HUES64 (cell line): ENCODE measurements around the gene KCND3.

ENCODE experiments used
- H3K27ac ChIP-seq: 2 replicates; pipeline ENCODE4 v1.7.0; 2013; ENCODE audit warnings: low read depth, low read length, inconsistent platforms
- H3K27me3 ChIP-seq: 2 replicates; pipeline ENCODE4 v1.6.1; 2013; ENCODE audit warnings: mild to moderate bottlenecking, low read length; ENCODE audit not compliant: insufficient read depth
- H3K36me3 ChIP-seq: 2 replicates; pipeline ENCODE4 v1.6.1; 2013; ENCODE audit warnings: mild to moderate bottlenecking, low read length; ENCODE audit not compliant: insufficient read depth
- H3K4me1 ChIP-seq: 2 replicates; pipeline ENCODE4 v1.6.1; 2013; ENCODE audit warnings: mild to moderate bottlenecking, low read length, moderate library complexity; ENCODE audit not compliant: insufficient read depth
- H3K4me3 ChIP-seq: 2 replicates; pipeline ENCODE4 v1.5.1; 2013; ENCODE audit warnings: mild to moderate bottlenecking, low read length, moderate library complexity
- H3K9ac ChIP-seq: 2 replicates; pipeline ENCODE4 v1.6.1; 2013; ENCODE audit warnings: mild to moderate bottlenecking, low read depth, low read length
- H3K9me3 ChIP-seq: 2 replicates; pipeline ENCODE4 v1.6.1; 2013; ENCODE audit warnings: low read depth, low read length; ENCODE audit not compliant: insufficient read depth
- WGBS: fragments of 150-250, 120-280 bp; methylation state at CpG from one replicate; pipeline ENCODE4 v1.1.7; 2013; ENCODE audit warnings: missing lambda C conversion rate; 5-methylcytosine and 5-hydroxymethylcytosine counted together

The KCND3 gene

GRCh38 chr1:111791776-111792175 lies 197.7 kb downstream of the KCND3 start:
- Histone ChIP-seq H3K27ac (no peak overlapping the region), H3K4me3 (no peak overlapping the region), H3K36me3 (no peaks in the 10 kb centered on the region), H3K9ac (no peak overlapping the region), H3K27me3 (no peaks in the 10 kb centered on the region), H3K9me3 (no peaks in the 10 kb centered on the region), H3K4me1 (no peaks in the 10 kb centered on the region)
- whole genome bisulfite sequencing, result 91% methylated on average over 5 of the region's 6 CpGs

GRCh38 chr1:111789666-111790316 lies 199.7 kb downstream of the KCND3 start:
- 89% methylated on average over 1 of the region's 2 CpGs for WGBS
- H3K9ac ChIP-seq, result no peak overlapping the region
- no peaks in the 10 kb centered on the region for H3K9me3 ChIP-seq
- no peaks in the 10 kb centered on the region for H3K27me3 ChIP-seq
- H3K36me3 ChIP-seq, result no peaks in the 10 kb centered on the region
- H3K27ac ChIP-seq, result no peak overlapping the region
- H3K4me3 ChIP-seq, result no peak overlapping the region
- no peaks in the 10 kb centered on the region for H3K4me1 ChIP-seq

DNA sequence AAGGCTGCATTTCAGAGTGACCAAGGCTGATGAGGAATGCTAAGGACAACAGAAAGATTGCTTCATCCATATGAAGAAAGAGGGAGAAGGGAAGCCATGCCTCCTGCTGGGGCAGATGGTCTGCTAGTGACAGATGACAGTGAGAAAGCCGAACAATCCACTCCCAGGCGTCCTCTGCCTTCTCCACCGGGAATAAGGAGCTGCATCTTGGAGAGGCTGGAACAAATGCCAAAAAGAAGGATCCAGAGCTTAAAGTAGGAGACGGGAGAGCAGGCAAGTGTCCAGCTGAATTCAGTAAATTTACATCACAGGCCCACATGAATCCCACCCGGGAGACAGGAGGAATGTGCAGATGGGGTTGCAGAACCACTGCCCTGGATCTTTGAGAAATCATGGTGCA lies 200.3 kb downstream of the KCND3 start:
- H3K27me3 ChIP-seq, result no peaks in the 10 kb centered on the region
- no peak overlapping the region for H3K4me3 ChIP-seq
- no peaks in the 10 kb centered on the region for H3K9me3 ChIP-seq
- no peak overlapping the region for H3K27ac ChIP-seq
- 83% methylated on average over 5 of the region's 5 CpGs for whole genome bisulfite sequencing
- no peak overlapping the region for H3K9ac ChIP-seq
- H3K36me3 ChIP-seq, result no peaks in the 10 kb centered on the region
- no peaks in the 10 kb centered on the region for H3K4me1 ChIP-seq

GRCh38 chr1:111786669-111787207 lies 202.7 kb downstream of the KCND3 start:
- H3K27me3 ChIP-seq, result no peaks in the 10 kb centered on the region
- no peak overlapping the region for H3K9ac ChIP-seq
- H3K27ac ChIP-seq, result no peak overlapping the region
- H3K4me1 ChIP-seq, result no peaks in the 10 kb centered on the region
- no peaks in the 10 kb centered on the region for H3K9me3 ChIP-seq
- no peaks in the 10 kb centered on the region for H3K36me3 ChIP-seq
- 90% methylated on average over 9 of the region's 9 CpGs for WGBS
- no peak overlapping the region for H3K4me3 ChIP-seq

- WGBS, result 88% methylated on average over 2 of the region's 4 CpGs
- no peaks in the 10 kb centered on the region for H3K36me3 ChIP-seq
- no peak overlapping the region for H3K27ac ChIP-seq
- H3K4me3 ChIP-seq, result no peak overlapping the region
- H3K9ac ChIP-seq, result no peak overlapping the region
- H3K4me1 ChIP-seq, result no peaks in the 10 kb centered on the region
- H3K9me3 ChIP-seq, result no peaks in the 10 kb centered on the region
- no peaks in the 10 kb centered on the region for H3K27me3 ChIP-seq
Measured at GRCh38 chr1:111784273-111784901, 205.1 kb downstream of the KCND3 start.

DNA sequence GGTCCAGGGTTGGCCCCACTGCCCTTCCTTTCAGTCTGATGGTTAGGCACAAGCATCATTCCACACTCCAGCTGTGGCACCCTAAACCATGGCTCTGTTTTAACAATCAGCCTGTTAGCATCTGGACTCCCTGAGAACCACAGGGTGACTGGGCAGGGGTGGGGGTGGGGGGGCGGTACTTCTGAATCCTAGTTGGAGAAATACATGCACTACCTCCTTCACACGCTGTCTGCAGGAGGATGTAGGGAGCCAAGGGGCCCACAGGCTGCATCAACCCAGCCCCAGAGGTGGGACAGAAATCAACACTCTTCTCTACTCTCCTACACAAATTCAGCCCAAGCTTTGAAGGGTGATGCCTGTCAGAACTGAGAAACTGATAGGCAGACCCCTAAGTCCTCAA lies 209.9 kb downstream of the KCND3 start:
- WGBS, result no CpG with 5 or more reads among the region's 2 CpGs

GRCh38 chr1:111778541-111779051 lies 210.9 kb downstream of the KCND3 start:
- Histone ChIP-seq H3K4me1 (0 out of 2 replicates have a peak, but pooled peaks cover 4% of the 10 kb centered on the region), H3K4me3 (no peak overlapping the region), H3K27ac (no peak overlapping the region; the same call in 1 of the 2 replicates), H3K27me3 (no peaks in the 10 kb centered on the region), H3K36me3 (no peaks in the 10 kb centered on the region), H3K9me3 (no peaks in the 10 kb centered on the region), H3K9ac (no peak overlapping the region)
- WGBS, result 79% methylated on average over 2 of the region's 2 CpGs

More for the DNA sequence above, 209.9 kb downstream of the KCND3 start:
- Histone ChIP-seq H3K9me3 (no peaks in the 10 kb centered on the region), H3K9ac (no peak overlapping the region), H3K36me3 (no peaks in the 10 kb centered on the region), H3K4me3 (no peak overlapping the region), H3K27me3 (no peaks in the 10 kb centered on the region), H3K27ac (no peak overlapping the region), H3K4me1 (0 out of 2 replicates have a peak, but pooled peaks cover 4% of the 10 kb centered on the region)

DNA sequence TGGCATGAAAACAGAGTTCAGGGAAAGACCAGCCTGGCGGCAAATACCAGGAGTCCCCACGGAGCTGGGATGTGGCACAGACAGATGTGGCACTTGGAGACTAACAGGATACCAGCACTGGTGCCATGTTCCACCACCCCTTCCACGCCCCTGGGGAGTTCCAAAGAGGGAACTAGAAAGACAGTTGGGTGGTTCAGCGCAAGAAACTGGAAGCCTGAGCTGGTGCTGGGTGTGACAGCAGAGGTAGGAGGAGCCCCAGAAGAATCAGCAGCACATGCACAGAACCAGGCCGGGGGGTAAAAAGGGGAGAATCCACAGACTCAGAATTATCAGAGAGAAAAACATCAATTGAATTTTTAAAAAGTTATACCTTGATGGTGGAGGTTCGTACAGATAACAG lies 211.4 kb downstream of the KCND3 start:
- no peaks in the 10 kb centered on the region for H3K9me3 ChIP-seq
- 95% methylated on average over 6 of the region's 6 CpGs for WGBS
- no peaks in the 10 kb centered on the region for H3K27me3 ChIP-seq
- no peak overlapping the region for H3K9ac ChIP-seq
- peak overlapping the region; percentile 42; the same call in 1 of the 2 replicates for H3K27ac ChIP-seq
- no peaks in the 10 kb centered on the region for H3K36me3 ChIP-seq
- H3K4me1 ChIP-seq, result 0 out of 2 replicates have a peak, but pooled peaks cover 4% of the 10 kb centered on the region
- H3K4me3 ChIP-seq, result no peak overlapping the region

GRCh38 chr1:111777301-111777700 lies 212.2 kb downstream of the KCND3 start:
- Histone ChIP-seq H3K9ac (no peak overlapping the region), H3K36me3 (no peaks in the 10 kb centered on the region), H3K27me3 (no peaks in the 10 kb centered on the region), H3K27ac (no peak overlapping the region), H3K9me3 (no peaks in the 10 kb centered on the region), H3K4me3 (no peak overlapping the region), H3K4me1 (0 out of 2 replicates have a peak, but pooled peaks cover 4% of the 10 kb centered on the region)
- 94% methylated on average over 1 of the region's 1 CpG for WGBS

DNA sequence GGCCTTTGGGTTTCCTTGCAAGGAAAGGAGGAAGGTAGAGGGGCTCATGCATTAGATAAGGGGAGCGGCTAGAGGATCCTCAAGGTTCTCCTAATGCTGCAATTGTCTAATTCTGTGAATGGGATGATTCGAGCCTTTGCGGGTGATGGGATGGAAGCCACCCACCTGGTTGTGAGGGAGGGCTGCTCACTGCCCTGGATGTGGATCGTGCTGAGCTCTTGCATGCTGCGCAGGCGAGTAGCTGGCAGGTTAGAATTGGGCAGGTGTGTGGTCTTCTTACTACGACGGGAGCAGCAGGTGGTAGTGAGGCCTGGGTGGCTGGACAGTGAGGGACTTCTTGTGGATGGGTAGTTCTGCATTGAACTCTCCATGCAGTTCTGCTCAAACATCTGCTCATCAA lies 212.6 kb downstream of the KCND3 start:
- no peak overlapping the region for H3K9ac ChIP-seq
- H3K9me3 ChIP-seq, result no peaks in the 10 kb centered on the region
- WGBS, result 91% methylated on average over 8 of the region's 8 CpGs
- no peak overlapping the region for H3K27ac ChIP-seq
- H3K4me1 ChIP-seq, result 0 out of 2 replicates have a peak, but pooled peaks cover 4% of the 10 kb centered on the region
- H3K27me3 ChIP-seq, result no peaks in the 10 kb centered on the region
- no peaks in the 10 kb centered on the region for H3K36me3 ChIP-seq
- H3K4me3 ChIP-seq, result no peak overlapping the region

DNA sequence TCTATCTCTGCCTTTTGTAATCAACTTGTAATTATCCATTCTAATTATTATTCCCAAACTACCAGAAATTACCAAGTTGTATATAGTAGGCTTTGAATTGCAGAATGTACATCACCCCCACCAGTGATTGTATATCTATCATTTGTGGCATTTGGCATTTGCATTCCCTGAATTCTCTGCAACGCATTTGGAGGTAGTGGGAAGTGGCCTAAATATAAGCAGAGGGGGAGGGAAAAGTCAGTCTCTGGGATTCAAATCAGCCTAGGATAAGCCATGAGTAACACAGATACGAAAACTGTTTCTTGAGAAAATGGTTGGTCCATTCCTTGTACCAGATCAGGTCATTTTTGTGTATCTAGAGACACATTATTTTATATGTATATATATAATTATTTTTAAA lies 213.1 kb downstream of the KCND3 start:
- H3K36me3 ChIP-seq, result no peaks in the 10 kb centered on the region
- H3K4me1 ChIP-seq, result 0 out of 2 replicates have a peak, but pooled peaks cover 4% of the 10 kb centered on the region
- no peak overlapping the region for H3K9ac ChIP-seq
- H3K4me3 ChIP-seq, result no peak overlapping the region
- 80% methylated on average over 2 of the region's 2 CpGs for WGBS
- no peak overlapping the region for H3K27ac ChIP-seq
- H3K9me3 ChIP-seq, result no peaks in the 10 kb centered on the region
- no peaks in the 10 kb centered on the region for H3K27me3 ChIP-seq
